HepG2 (cell line): ENCODE measurements around the gene PTPA.

Source experiments
- PPARG ChIP-seq: conservative IDR thresholded peaks from 2 replicates; pipeline ENCODE4 v1.6.1; 2016; ENCODE audit warnings: missing biosample characterization, missing genetic modification reagents
- ZNF337 ChIP-seq: sonication (generic); formaldehyde crosslinking; IDR thresholded peaks from 2 replicates; pipeline ENCODE4 v1.5.1; 2020; ENCODE audit warnings: missing genetic modification reagents, low read depth, mild to moderate bottlenecking, borderline replicate concordance

DNA sequence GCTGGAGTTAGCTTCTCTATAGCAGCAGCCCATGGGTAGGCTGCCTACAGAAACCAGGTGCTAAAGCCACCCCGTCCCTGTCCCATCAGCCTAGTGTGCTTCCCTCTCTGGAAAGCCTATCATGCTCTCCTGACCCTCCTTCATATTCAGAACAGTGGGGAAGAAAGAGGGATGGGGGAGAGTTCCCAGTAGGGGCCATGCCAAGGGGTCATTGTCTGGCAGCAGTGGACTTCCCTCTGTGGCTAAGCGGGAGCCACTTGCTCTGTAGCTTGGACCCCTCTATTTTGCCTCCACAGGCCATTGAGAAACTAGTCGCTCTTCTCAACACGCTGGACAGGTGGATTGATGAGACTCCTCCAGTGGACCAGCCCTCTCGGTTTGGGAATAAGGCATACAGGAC lies 17.5 kb downstream of the PTPA start:
- TF ChIP-seq ZNF337 (CRISPR knock-in tag) (no peak), PPARG (no peak)
